Vagina (tissue), 2 donors: ENCODE results near the gene TTLL9.
"Not testable (repeated sequence)": the region's sequence is repeated elsewhere in the genome, so short reads cannot be mapped to it uniquely, and the experiment has no call there.

Source experiments
- POLR2A ChIP-seq, 2 donors: fragments of 450-650 bp; IDR thresholded peaks; one replicate each; pipeline ENCODE4 v1.6.1; 2017; ENCODE audit warnings: antibody characterized with exemption in 2 of 2, mild to moderate bottlenecking in 2 of 2, moderate library complexity in 2 of 2
- TF ChIP-seq, protein P1 (sequence below), 3 experiments: fragments of 450-650 bp in 2 of 3; fragments of 200-600 bp in 1 of 3; sonication (generic) in 1 of 3; IDR thresholded peaks; one replicate each; pipeline ENCODE4 v1.5.1; 2017 to 2019; ENCODE audit warnings: antibody characterized with exemption in 3 of 3, mild to moderate bottlenecking in 2 of 3, moderate library complexity in 2 of 3

DNA sequence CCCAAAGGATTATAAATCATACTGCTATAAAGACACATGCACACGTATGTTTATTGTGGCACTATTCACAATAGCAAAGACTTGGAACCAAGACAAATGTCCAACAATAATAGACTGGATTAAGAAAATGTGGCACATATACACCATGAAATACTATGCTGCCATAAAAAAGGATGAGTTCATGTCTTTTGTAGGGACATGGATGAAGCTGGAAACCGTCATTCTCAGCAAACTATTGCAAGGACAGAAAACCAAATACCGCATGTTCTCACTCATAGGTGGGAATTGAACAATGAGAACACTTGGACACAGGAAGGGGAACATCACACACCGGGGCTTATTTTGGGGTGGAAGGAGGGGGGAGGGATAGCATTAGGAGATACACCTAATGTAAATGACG, 51.0 kb downstream of the TTLL9 start:
- TF ChIP-seq, protein P1, sequence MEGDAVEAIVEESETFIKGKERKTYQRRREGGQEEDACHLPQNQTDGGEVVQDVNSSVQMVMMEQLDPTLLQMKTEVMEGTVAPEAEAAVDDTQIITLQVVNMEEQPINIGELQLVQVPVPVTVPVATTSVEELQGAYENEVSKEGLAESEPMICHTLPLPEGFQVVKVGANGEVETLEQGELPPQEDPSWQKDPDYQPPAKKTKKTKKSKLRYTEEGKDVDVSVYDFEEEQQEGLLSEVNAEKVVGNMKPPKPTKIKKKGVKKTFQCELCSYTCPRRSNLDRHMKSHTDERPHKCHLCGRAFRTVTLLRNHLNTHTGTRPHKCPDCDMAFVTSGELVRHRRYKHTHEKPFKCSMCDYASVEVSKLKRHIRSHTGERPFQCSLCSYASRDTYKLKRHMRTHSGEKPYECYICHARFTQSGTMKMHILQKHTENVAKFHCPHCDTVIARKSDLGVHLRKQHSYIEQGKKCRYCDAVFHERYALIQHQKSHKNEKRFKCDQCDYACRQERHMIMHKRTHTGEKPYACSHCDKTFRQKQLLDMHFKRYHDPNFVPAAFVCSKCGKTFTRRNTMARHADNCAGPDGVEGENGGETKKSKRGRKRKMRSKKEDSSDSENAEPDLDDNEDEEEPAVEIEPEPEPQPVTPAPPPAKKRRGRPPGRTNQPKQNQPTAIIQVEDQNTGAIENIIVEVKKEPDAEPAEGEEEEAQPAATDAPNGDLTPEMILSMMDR (IDR thresholded peaks at IDR 0.05) = not testable (repeated sequence)
- TF ChIP-seq POLR2A (IDR thresholded peaks at IDR 0.05) = not testable (repeated sequence)
